ENCODE data around the gene LRP5.

The LRP5 gene

DNA sequence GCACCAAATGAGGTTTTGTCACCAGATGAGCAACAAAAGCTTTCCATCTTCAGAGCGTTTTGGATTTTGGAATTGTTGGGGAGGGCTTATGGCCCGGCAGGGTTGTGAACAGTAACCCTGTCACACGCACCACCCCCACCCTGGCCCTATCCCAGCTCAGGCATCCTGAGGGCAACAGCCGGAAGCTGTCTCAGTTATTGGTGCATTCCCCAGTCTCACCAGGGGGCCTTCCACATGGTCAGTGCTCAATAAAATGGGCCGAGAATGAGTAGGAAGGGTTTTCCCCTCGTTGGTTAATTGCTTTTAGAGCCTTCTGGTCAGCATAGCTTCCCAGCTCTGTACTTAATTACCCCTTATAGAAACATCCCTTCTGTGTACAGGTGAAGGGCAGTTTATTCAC, 46.0 kb downstream of the LRP5 start:
- Histone ChIP-seq H3K9me3 (ENCODE audit: control insufficient read depth, low read length) (no peaks in the 10 kb centered on the region), H3K36me3 (ENCODE audit: control insufficient read depth, insufficient read depth, low read length) (no peaks in the 10 kb centered on the region), H3K27ac (no peak overlapping the region), H3K4me2 (ENCODE audit: low read length) (no peak overlapping the region), H3K27me3 (ENCODE audit: control insufficient read depth, insufficient read depth, low read length) (no peaks in the 10 kb centered on the region), H3K79me2 (no peaks in the 10 kb centered on the region), H3K4me3 (ENCODE audit: low read depth, low read length) (no peak overlapping the region), H3K9ac (no peak overlapping the region), H3K4me1 (no peaks in the 10 kb centered on the region), H2AFZ (no peak overlapping the region)
- no peak for TF ChIP-seq CTCF (IDR thresholded peaks at IDR 0.05)

- H3K27me3 ChIP-seq (ENCODE audit: control insufficient read depth, insufficient read depth, low read length) = no peaks in the 10 kb centered on the region
- no peak for TF ChIP-seq CTCF (IDR thresholded peaks at IDR 0.05)
- H3K36me3 ChIP-seq (ENCODE audit: control insufficient read depth, insufficient read depth, low read length) = no peaks in the 10 kb centered on the region
- no peaks in the 10 kb centered on the region for H3K9me3 ChIP-seq (ENCODE audit: control insufficient read depth, low read length)
- H3K79me2 ChIP-seq = no peaks in the 10 kb centered on the region
- no peak overlapping the region for H3K4me2 ChIP-seq (ENCODE audit: low read length)
- no peak overlapping the region for H2AFZ ChIP-seq
- no peak overlapping the region for H3K27ac ChIP-seq
- no peak overlapping the region for H3K4me3 ChIP-seq (ENCODE audit: low read depth, low read length)
- no peaks in the 10 kb centered on the region for H3K4me1 ChIP-seq
- no peak overlapping the region for H3K9ac ChIP-seq
These were observed 49.3 kb downstream of the LRP5 start for GRCh38 chr11:68361702-68362101.

- H3K4me2 ChIP-seq (ENCODE audit: low read length) = no peak overlapping the region
- H3K9me3 ChIP-seq (ENCODE audit: control insufficient read depth, low read length) = no peaks in the 10 kb centered on the region
- no peaks in the 10 kb centered on the region for H3K36me3 ChIP-seq (ENCODE audit: control insufficient read depth, insufficient read depth, low read length)
- H3K4me3 ChIP-seq (ENCODE audit: low read depth, low read length) = no peak overlapping the region
- H3K79me2 ChIP-seq = no peaks in the 10 kb centered on the region
- no peak overlapping the region for H3K27ac ChIP-seq
- no peak for TF ChIP-seq CTCF (IDR thresholded peaks at IDR 0.05)
- H3K9ac ChIP-seq = no peak overlapping the region
- H2AFZ ChIP-seq = no peak overlapping the region
- no peaks in the 10 kb centered on the region for H3K27me3 ChIP-seq (ENCODE audit: control insufficient read depth, insufficient read depth, low read length)
- H3K4me1 ChIP-seq = no peaks in the 10 kb centered on the region
These were observed 50.5 kb downstream of the LRP5 start for GRCh38 chr11:68362801-68363379.

DNA sequence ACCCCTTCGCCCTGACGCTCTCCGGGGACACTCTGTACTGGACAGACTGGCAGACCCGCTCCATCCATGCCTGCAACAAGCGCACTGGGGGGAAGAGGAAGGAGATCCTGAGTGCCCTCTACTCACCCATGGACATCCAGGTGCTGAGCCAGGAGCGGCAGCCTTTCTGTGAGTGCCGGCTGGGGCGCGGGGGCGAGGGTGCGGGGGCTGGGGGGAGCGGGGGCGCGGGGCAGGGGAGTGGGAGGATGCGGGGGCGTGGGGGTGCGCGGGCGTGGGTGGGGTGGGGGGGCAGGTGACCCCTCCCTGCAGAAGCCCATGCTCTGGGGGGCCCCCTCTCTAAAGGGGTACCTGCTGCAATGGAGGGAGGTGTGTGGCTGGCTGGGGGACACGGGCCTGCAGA, 51.4 kb downstream of the LRP5 start:
- no peak overlapping the region for H3K9ac ChIP-seq
- H3K4me2 ChIP-seq (ENCODE audit: low read length) = no peak overlapping the region
- H3K27ac ChIP-seq = no peak overlapping the region
- no peaks in the 10 kb centered on the region for H3K4me1 ChIP-seq
- no peaks in the 10 kb centered on the region for H3K27me3 ChIP-seq (ENCODE audit: control insufficient read depth, insufficient read depth, low read length)
- no peak overlapping the region for H3K4me3 ChIP-seq (ENCODE audit: low read depth, low read length)
- no peak for TF ChIP-seq CTCF (IDR thresholded peaks at IDR 0.05)
- no peaks in the 10 kb centered on the region for H3K79me2 ChIP-seq
- no peak overlapping the region for H2AFZ ChIP-seq
- no peaks in the 10 kb centered on the region for H3K36me3 ChIP-seq (ENCODE audit: control insufficient read depth, insufficient read depth, low read length)
- no peaks in the 10 kb centered on the region for H3K9me3 ChIP-seq (ENCODE audit: control insufficient read depth, low read length)

GRCh38 chr11:68364581-68364980, 52.2 kb downstream of the LRP5 start:
- Histone ChIP-seq H3K4me1 (no peaks in the 10 kb centered on the region), H3K27ac (no peak overlapping the region), H3K9ac (no peak overlapping the region), H3K9me3 (ENCODE audit: control insufficient read depth, low read length) (no peaks in the 10 kb centered on the region), H3K4me3 (ENCODE audit: low read depth, low read length) (no peak overlapping the region), H3K4me2 (ENCODE audit: low read length) (no peak overlapping the region), H2AFZ (no peak overlapping the region), H3K36me3 (ENCODE audit: control insufficient read depth, insufficient read depth, low read length) (no peaks in the 10 kb centered on the region), H3K79me2 (no peaks in the 10 kb centered on the region), H3K27me3 (ENCODE audit: control insufficient read depth, insufficient read depth, low read length) (no peaks in the 10 kb centered on the region)
- no peak for TF ChIP-seq CTCF (IDR thresholded peaks at IDR 0.05)
